ENCODE measurements around the gene FNDC11. TPM values are rescaled to one million over a fixed set of nuclear protein-coding genes. Genes with fewer than 3 reads are reported as not detected.

Gene FNDC11
- total RNA-seq, 1 experiment from 2014 or later: not detected

- no peak for DNase-seq (ENCODE audit: low read depth)
Observed at GRCh38 chr20:63539441-63540370, 14.3 kb upstream of the FNDC11 start.

DNA sequence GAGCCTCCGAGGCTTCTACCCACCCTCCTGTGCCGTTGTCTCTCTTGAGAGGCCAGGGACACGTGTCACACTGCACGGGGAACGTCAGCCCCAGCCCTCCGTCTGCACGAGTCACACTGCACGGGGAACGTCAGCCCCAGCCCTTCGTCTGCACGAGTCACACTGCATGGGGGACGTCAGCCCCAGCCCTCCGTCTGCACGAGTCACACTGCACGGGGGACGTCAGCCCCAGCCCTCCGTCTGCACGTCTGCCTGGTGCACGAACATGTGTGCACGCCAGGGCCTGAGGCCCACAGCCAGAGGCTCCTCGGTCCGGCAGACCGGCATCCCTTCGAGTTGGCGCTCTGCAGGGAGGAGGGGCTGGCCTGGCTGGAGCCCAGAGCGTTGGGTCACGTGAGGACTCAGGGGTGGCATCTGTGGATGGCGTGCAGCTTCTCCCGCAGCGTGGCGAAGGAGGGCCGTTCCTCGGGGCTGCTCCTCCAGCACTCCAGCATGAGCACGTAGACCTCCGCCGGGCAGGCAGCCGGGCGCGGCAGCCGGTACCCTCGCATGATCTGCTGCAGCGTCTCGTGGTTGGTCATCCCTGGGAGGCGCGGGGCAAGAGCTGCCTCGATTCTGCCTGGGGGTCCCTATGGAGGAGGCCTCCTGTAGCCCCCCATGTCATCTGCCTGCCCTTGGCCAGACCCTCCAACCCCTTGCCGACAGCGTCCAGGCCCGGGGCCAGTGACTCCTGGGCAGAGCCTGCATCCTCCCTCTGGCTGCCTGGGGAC, 13.4 kb upstream of the FNDC11 start:
- no peak for DNase-seq (ENCODE audit: low read depth)

DNA sequence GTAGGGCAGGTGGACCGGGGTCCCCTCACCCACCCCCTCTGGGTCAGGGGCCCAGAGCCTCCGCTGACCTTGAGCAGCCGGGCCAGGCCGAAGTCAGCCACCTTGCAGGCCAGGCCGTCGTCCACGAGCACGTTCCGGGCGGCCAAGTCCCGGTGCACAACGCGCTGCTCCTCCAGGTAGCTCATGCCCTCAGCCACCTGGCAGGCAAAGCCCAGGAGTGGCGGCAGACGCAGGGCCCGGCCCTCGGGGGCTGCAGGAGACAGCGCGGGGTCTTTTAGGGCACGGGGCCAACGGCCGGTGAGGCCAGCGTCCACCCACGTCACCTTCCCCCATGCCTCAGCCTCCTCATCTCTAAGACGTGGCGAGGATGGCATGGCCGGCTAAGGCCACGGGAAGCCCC, 12.6 kb upstream of the FNDC11 start:
- DNase-seq (ENCODE audit: low read depth): no peak

DNA sequence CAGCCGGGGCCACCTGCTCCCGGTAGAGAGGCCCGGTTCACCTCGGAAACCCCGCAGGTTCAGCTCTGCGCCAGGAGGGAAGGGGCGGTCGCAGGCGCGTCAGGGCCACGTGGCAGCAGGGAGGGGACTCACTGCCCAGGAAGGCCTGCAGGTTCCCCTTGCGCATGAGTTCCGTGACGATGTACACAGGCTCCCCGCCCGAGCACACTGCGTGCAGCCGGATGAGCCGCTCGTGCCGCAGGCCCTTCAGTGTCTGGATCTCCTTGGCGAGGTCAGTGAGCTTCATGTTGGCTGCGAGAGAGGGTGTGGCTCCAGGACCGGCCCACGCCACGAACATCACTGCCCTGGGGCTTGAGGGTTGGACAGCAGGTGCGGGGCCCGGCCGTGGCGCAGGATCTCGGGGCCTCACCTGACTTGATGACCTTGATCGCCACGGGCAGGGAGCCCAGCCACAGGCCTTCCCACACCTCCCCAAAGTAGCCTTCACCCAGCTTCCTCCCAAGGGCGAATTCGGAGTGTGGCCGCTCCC, 11.9 kb upstream of the FNDC11 start:
- no peak for DNase-seq (ENCODE audit: low read depth)

DNA sequence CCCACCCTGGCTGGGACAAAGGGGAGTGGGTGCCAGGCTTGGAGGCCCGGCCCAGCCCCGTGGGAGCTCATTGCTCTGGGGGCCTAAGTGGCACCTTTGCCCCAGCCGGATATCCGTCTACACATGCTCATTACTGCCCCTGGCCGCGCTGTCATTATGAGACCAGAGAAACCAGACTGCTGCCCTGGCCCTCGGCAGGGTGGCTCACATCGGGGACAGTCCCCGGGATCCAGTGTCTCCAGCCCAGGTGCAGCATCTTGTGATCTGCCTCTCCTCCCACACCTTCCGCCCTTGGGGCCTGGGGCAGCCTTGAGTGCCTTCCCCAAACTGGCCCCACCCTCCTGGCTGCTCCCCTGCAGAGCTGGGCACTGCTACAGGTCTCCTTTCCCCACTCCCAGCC, 11.3 kb upstream of the FNDC11 start:
- DNase-seq (ENCODE audit: low read depth): no peak

GRCh38 chr20:63543131-63543530, 10.8 kb upstream of the FNDC11 start:
- DNase-seq (ENCODE audit: low read depth): no peak

- DNase-seq (ENCODE audit: low read depth): no peak
Observed at GRCh38 chr20:63543733-63544132, 10.2 kb upstream of the FNDC11 start.

DNA sequence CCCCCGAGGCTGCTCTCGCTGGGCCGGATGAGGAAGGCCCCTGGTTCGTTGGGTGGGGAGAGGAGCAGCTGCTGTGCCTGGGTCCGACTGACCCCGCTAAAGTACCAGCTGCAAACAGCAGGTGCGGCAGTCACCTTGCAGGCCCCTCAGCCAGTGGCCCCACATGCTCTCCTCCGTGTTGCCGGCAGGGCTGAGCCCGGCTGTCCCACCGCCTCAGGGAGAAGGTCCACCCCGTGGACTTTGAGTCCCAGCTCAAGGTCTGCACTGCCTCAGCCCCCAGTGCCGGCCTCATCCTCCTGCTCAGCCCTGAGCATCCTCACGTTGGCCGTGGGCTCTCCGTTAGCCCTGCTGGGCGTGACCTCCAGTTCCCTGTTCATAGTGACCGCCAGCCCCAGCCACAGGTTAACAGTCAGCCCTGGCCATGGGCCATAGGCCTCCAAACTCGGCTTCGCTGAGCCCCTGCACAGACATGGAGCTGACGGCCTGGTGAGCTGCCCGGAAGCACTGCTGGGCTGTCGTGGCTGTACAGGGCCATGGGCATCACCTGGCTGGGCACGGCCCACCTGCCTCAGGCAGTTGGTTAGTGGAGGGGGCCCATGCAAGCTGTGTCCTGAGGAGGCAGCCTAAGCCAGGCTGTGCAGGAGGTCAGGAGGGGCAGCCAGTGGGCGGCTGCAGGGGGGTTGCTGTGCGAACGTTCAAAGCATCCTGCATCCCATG, 9.6 kb upstream of the FNDC11 start:
- DNase-seq (ENCODE audit: low read depth): no peak

DNA sequence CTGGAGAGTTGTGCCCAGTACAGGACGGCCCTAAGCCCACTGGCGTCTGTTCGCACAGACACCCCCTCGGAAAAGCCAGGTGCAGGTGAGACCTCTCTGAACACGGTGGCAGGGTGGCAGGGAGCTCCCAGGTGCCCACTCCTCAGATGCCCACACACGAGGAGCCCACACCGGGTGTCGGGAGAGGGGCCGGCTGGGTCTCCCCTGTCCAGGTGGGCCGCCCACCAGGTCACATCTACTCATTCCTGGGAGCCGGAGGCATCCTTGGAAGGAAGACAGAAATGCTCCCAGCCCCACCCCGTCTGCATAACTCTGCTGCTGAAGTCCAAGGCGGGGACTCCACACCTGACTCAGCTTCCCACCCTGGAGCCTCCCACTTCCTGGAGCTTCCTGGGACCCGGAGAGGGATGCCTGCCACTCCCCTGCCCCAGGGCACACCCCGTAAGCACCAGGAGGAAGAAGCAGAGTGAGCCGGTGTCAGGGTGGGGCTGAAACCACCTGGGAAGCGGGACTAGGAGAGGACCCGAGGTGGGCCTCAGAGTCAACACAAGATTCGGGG, 8.9 kb upstream of the FNDC11 start:
- peak; percentile 53 for DNase-seq (ENCODE audit: low read depth)

- no peak for DNase-seq (ENCODE audit: low read depth)
Observed at GRCh38 chr20:63545814-63546213, 8.1 kb upstream of the FNDC11 start.

DNA sequence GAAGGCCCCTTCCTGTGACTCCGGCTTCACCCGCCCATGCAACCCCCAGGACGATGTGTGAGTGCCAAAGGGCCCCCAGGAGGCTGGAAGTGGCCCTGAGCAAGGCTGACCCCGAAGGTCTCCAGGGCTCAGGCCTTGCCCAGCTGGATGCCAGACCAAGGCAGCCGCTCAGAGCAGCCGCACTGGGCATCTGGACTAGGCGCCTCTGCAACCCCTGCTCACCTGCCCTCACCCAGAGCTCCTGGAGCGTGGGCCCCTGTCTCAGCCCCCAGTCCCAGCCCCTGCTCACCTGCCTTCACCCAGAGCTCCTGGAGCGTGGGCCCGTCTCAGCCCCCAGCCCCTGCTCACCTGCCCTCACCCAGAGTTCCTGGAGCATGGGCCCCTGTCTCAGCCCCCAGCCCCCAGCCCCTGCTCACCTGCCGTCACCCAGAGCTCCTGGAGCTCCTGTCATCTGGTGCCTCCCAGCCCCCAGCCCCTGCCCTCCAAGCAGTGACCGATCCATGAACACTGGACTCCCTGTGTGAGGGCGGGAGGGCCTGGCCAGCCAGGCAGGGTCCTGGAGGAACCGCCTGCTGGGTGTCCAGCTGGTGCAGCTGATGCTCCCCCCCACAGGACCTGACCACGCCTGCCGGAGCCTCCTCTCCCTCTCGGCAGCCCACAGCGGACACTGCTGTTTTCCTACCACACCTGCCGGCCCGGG, 7.6 kb upstream of the FNDC11 start:
- no peak for DNase-seq (ENCODE audit: low read depth)

DNA sequence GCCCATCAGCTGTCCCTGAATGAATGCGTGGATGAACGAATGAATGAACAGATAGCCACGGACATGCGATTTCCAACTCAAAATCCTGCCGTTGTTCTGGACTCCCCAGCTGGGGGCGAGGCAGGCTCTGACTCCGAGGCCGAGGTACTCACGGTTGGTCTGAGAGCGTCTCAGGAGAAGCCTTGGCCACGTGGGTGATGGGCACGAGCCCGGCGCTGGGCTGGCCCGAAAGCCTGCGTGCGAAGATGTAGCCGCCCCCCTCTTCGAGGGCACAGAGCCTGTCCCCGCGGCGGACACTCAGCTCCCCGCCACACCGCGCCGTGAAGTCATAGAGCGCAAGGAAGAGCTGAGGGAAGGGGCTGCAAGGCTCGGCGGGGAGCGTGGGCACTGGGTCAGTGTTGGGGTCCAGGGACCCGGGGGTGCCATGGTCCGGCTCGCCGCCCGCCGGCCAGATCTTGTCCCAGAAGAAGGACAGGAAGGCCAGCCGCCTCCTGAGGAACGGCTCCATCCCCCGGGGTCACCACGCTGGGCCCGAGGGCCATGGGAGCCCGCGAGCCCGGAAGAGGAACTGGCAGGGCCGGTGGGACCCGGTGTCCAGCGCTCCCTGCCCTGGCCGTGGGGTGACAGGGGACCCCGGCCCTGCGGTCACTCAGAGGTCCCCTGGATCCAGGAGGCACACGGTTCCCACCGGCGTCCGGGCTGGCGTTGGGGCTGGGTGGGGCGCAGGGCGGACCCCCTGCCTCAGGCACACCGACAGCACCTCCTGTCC, 6.8 kb upstream of the FNDC11 start:
- DNase-seq (ENCODE audit: low read depth): no peak

- DNase-seq (ENCODE audit: low read depth): no peak
Observed at GRCh38 chr20:63547725-63548480, 6.1 kb upstream of the FNDC11 start, which contains the start of gene SRMS. Gene SRMS (minus strand): TSS chr20:63547749. CDS start chr20:63547463, 286 bp downstream.

DNA sequence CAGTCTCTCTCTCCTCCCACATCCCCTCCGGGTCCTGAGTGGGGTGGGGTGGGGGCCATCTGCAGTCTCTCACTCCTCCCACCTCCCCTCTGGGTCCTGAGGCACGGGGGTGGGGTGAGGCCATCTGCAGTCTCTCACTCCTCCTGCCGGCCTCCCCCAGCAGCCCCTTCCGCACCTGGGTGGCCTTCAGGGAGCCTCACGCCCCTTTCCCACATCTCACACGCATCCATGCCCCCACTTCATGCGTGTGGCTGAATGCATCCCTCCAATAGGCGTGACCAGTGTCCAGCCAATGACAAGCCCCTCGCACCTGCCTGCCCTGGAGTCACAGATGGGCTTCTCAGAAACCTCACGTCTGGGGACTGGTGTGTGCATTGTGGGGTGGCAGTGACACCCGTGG, 5.4 kb upstream of the FNDC11 start:
- DNase-seq (ENCODE audit: low read depth): no peak

- DNase-seq (ENCODE audit: low read depth): no peak
Observed at GRCh38 chr20:63549019-63549418, 4.9 kb upstream of the FNDC11 start.

- DNase-seq (ENCODE audit: low read depth): no peak
Observed at GRCh38 chr20:63549679-63550282, 4.2 kb upstream of the FNDC11 start.

GRCh38 chr20:63551068-63551467, 2.9 kb upstream of the FNDC11 start:
- DNase-seq (ENCODE audit: low read depth): no peak

GRCh38 chr20:63552481-63553249, 1.3 kb upstream of the FNDC11 start:
- DNase-seq (ENCODE audit: low read depth): no peak
